Measurements from ENCODE around the gene OAS2. TPM values are rescaled to one million over a fixed set of nuclear protein-coding genes. Genes with fewer than 3 reads are reported as not detected.

Gene OAS2
- total and polyA plus RNA-seq, 2 of the 8 experiments (the other 6 are each of a cell fraction or from before 2014, with no cell fraction given), result 0.06 TPM; not detected in 1

GRCh38 chr12:112969547-112970306 is 8.6 kb upstream of the OAS2 start:
- no peak overlapping the region for H4K91ac ChIP-seq (replicated peaks; ENCODE audit: insufficient read length, low read length)
- H3K4me2 ChIP-seq (ENCODE audit: insufficient read depth in 1 of 2, low read depth in 2 of 2, low read length in 2 of 2), result no peak overlapping the region
- DNase-seq (ENCODE audit: low read depth in 1 of 2, low spot score in 2 of 2) (no peak), FAIRE-seq (no peak)
- H3K27me3 ChIP-seq (replicated peaks in 1 of 4; ENCODE audit: control insufficient read depth in 3 of 4, extremely low read depth in 1 of 4, insufficient read depth in 3 of 4, low read length in 3 of 4), result no peaks in the 10 kb centered on the region
- no peak overlapping the region for H2BK20ac ChIP-seq (ENCODE audit: low read length)
- no peak overlapping the region for H3K14ac ChIP-seq (ENCODE audit: insufficient read length)
- no peak overlapping the region for H3K27ac ChIP-seq (ENCODE audit: low read depth, low read length)
- H2BK15ac ChIP-seq (ENCODE audit: low read length), result no peak overlapping the region
- no peaks in the 10 kb centered on the region for H3K9me3 ChIP-seq (ENCODE audit: insufficient read depth in 2 of 2, low read depth in 1 of 2, low read length in 1 of 2)
- H4K20me1 ChIP-seq (replicated peaks in 1 of 2; ENCODE audit: control insufficient read depth in 1 of 2, insufficient read depth in 2 of 2, low read length in 2 of 2), result peaks cover 0 to 2% of the 10 kb centered on the region in 2 experiments
- no peak overlapping the region for H3K18ac ChIP-seq (ENCODE audit: extremely low read depth, low read length)
- H3K56ac ChIP-seq (replicated peaks; ENCODE audit: insufficient read length, low read depth, low read length), result no peak overlapping the region
- H3K9ac ChIP-seq (replicated peaks in 1 of 4; ENCODE audit: extremely low read depth in 1 of 4, low read depth in 3 of 4, low read length in 3 of 4), result no peak overlapping the region
- H2BK12ac ChIP-seq (ENCODE audit: low read depth, low read length), result no peak overlapping the region
- H3K23me2 ChIP-seq (ENCODE audit: low read depth, low read length), result no peaks in the 10 kb centered on the region
- H2AK5ac ChIP-seq (ENCODE audit: low read depth, low read length), result no peak overlapping the region
- no peak overlapping the region for H2AFZ ChIP-seq (ENCODE audit: low read length)
- ChIA-PET POLR2A (ENCODE audit: partially characterized antibody) (no interaction called here), CTCF (ENCODE audit: partially characterized antibody) (interaction anchor here (0.6 to 1.4 kb wide), 3 partner anchors 8 to 24 kb away, joined by 3 to 7 read pairs (median 3); partner anchors contain the start of gene OAS2)
- no peak overlapping the region for H2BK120ac ChIP-seq (replicated peaks; ENCODE audit: low read depth, low read length)
- whole genome bisulfite sequencing, 2 experiments (ENCODE audit: extremely low coverage in 1 of 2, insufficient coverage in 1 of 2, insufficient read length in 1 of 2, insufficient replicate concordance in 2 of 2, low coverage in 1 of 2, low lambda C conversion rate in 2 of 2, missing lambda C conversion rate in 1 of 2), result 91% methylated on average over 8 of the region's 8 CpGs; no CpG with 5 or more reads in 1 of the 2 experiments
- no peak overlapping the region for H4K5ac ChIP-seq (ENCODE audit: insufficient read length, low read depth, low read length)
- no peaks in the 10 kb centered on the region for H3K79me1 ChIP-seq (ENCODE audit: low read depth, low read length)
- no peak overlapping the region for H3K23ac ChIP-seq (ENCODE audit: insufficient read length)
- H3K79me2 ChIP-seq (ENCODE audit: control insufficient read depth in 1 of 2, insufficient read depth in 2 of 2, low read length in 2 of 2), result no peaks in the 10 kb centered on the region
- H3K4ac ChIP-seq (replicated peaks; ENCODE audit: insufficient read length, low read depth, low read length), result no peak overlapping the region
- H4K8ac ChIP-seq (ENCODE audit: extremely low read depth, insufficient read depth, low read length), result peak overlapping the region; percentile 57; the same call in 1 of the 2 replicates
- no peak overlapping the region for H2BK5ac ChIP-seq (ENCODE audit: low read depth, low read length)
- no peak overlapping the region for H3K4me3 ChIP-seq (ENCODE audit: extremely low read depth in 1 of 4, insufficient read depth in 2 of 4, low read depth in 3 of 4, low read length in 4 of 4)
- no peaks in the 10 kb centered on the region for H3K4me1 ChIP-seq (replicated peaks in 1 of 4; ENCODE audit: control insufficient read depth in 3 of 4, insufficient read depth in 4 of 4, low read length in 3 of 4)
- H3K36me3 ChIP-seq (ENCODE audit: control insufficient read depth in 2 of 4, insufficient read depth in 4 of 4, low read length in 3 of 4), result no peaks in the 10 kb centered on the region
- no peak for TF ChIP-seq NANOG (IDR thresholded peaks at IDR 0.05; ENCODE audit: insufficient read depth, low read depth, low read length, poor library complexity, severe bottlenecking)
- no peak for TF ChIP-seq YY1 (IDR thresholded peaks at IDR 0.05; ENCODE audit: low read depth, low read length)
- TF ChIP-seq ZNF274 (IDR thresholded peaks at IDR 0.05; ENCODE audit: borderline replicate concordance, extremely low read depth, low read length), result no peak
- TF ChIP-seq E2F6 (IDR thresholded peaks at IDR 0.05), result no peak
- no peak for TF ChIP-seq ATF3 (IDR thresholded peaks at IDR 0.05; ENCODE audit: insufficient read depth, low read depth, low read length)
- TF ChIP-seq FOSL1 (IDR thresholded peaks at IDR 0.05; ENCODE audit: insufficient read depth, low read depth, low read length), result no peak
- TF ChIP-seq RFX5 (IDR thresholded peaks at IDR 0.05; ENCODE audit: borderline replicate concordance, low read depth, low read length), result no peak
- TF ChIP-seq KDM1A (IDR thresholded peaks at IDR 0.05; ENCODE audit: borderline replicate concordance, low read length), result no peak
- TF ChIP-seq KDM4A (IDR thresholded peaks at IDR 0.05; ENCODE audit: low read depth, low read length, severe bottlenecking), result no peak
- TF ChIP-seq MAFK (IDR thresholded peaks at IDR 0.05; ENCODE audit: low read depth, low read length), result no peak
